CD4-positive, alpha-beta T cell treated with Interleukin-15 for 1 hour (primary cell): ENCODE results near the gene ZNF77.
"Not testable (repeated sequence)": the region's sequence is repeated elsewhere in the genome, so short reads cannot be mapped to it uniquely, and the experiment has no call there.

Experiments
- DNase-seq: peaks from one replicate; pipeline ENCODE4 v3.0.0-alpha.2; 2020

ZNF77 gene

GRCh38 chr19:2944775-2945574 lies at the start of gene ZNF77:
Gene ZNF77, minus strand, starts transcription at chr19:2944971. Its CDS starts 131 bp downstream, at chr19:2944840.
- DNase-seq, result peak; percentile 98

- no peak for DNase-seq
Observed at GRCh38 chr19:2993579-2993978, 48.8 kb upstream of the ZNF77 start.

DNA sequence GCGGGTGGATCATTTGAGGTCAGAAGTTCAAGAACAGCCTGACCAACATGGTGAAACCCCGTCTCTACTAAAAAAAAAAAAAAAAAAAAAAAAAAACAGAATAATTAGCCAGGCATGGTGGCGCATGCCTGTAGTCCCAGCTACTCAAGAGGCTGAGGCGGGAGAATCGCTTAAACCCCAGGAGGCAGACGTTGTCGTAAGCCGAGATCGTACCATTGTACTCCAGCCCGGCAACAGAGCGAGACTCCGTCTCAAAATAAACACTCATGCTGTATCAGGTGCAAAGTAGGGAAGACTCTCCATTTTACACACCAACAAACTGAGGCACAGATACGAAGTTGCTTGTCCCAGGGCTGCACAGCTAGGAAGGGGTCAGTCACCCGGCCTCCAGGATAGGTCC lies 48.2 kb upstream of the ZNF77 start:
- DNase-seq, result no peak

GRCh38 chr19:2992333-2992732 lies 47.6 kb upstream of the ZNF77 start:
- not testable (repeated sequence) for DNase-seq

DNA sequence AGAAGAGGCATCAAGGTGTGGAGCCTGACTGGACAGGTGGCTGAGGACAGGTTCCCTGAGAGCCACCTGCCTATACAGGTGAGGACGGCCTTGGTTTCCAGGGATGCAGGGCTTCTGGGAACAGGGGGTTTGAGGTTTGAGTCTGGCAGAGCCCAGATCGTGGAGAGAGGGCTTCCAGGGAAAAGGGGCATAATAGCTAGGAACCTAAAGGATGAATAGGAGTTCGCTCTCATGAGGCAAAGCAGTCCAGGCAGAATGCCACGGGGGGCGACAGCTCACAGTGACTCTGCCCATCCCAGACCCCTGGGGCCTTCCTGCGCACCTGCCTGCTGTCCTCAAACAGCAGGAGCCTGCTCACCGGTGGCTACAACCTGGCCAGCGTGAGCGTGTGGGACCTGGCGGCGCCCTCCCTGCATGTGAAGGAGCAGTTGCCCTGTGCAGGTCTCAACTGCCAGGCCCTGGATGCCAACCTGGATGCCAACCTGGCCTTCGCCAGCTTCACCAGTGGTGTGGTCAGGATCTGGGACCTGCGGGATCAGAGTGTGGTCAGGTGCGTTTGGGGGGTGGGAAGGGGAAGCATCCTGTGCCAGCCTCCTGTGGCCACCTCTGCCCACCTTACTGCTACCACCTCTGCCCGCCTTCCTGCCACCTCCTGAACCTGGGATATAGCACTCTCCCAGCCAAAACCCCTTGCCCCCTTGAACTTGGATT lies 44.6 kb upstream of the ZNF77 start:
- DNase-seq, result no peak

- no peak for DNase-seq
Observed at GRCh38 chr19:2988568-2988967, 43.8 kb upstream of the ZNF77 start.

- DNase-seq, result no peak
Observed at GRCh38 chr19:2987797-2988196, 43.0 kb upstream of the ZNF77 start.

DNA sequence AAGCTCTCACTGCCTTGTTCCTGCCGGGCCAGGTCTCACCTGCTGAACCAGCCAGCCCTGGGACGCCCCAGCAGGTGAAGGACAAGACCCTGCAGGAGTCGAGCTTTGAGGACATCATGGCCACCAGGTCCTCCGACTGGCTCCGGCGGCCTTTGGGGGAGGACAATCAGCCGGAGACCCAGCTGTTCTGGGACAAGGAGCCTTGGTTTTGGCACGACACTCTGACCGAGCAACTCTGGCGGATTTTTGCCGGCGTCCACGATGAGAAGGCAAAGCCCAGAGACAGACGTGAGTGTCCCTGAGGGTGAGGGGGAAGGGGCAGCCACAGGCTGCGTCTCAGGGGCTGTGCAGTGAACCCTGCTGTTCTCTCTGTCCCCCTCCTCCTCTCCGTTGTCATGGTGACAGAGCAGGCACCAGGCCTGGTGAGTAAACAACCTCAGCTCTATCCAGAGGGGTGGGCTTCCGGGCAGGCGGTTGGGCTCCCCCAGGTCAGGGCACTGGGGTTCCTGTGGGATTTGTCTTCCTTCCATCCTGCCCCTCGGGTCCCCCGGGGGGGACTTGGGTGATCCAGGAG lies 42.3 kb upstream of the ZNF77 start:
- DNase-seq, result no peak

GRCh38 chr19:2984215-2984528 lies 39.4 kb upstream of the ZNF77 start:
- DNase-seq, result no peak

DNA sequence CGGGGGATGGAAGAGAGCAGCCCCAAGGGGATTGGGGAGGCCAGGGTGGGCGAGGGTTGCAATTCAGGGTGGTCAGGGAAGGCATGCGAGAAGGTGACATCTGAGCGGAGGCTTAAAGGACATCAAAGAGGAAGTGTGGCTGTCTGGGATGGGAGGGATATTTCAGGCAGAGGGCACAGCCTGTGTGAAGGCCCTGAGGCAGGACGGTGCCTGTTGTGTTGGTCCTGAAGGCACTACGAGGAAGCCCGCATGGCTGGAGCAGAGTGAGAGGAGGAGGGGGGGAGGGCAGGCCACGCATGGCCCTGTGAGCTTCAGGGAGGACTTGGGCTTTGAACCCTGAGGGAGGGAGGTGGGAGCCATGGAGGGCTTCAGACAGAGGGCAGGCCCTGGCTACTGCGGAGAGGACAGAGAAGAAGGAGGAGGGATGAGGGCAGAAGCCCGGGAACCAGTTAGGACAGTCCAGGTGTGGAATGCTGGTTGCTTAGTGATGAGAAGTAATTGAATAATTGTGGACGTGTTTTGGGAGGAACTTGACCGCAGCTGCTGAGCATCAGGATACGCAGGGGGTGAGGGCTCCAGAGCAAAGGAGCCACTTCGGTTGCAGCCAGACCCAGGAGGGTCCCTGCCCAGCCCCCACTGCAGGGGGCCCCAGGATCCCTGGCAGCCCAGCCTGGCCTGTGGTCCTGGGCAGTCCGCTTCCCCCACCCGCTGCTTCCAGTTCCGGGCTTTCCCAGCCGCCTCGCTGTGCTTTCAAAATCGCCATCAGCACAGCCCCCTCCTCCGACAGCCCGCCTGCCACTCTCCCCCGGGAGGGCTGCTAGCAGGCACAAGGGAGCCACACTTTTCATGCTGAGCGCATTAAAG lies 38.8 kb upstream of the ZNF77 start:
- DNase-seq, result no peak

DNA sequence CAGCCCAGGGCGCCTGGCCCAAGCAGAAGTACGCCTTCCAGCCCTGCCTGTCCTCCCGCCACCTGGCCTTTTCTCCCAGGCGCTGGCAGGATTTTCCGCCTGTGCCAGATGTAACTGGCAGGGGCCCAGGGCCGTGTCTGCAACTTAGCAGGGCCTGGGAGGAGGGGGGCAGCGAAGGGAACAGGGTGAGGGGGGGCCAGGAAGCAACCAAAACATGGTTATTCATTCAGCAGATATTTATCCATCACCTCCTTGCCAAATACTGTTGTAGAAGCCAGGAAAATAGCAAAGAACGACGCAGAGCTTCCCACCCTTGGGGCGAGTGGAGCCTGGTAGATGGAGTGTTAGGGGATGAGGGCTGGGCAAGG lies 38.2 kb upstream of the ZNF77 start:
- no peak for DNase-seq

- DNase-seq, result no peak
Observed at GRCh38 chr19:2982561-2982960, 37.8 kb upstream of the ZNF77 start.

DNA sequence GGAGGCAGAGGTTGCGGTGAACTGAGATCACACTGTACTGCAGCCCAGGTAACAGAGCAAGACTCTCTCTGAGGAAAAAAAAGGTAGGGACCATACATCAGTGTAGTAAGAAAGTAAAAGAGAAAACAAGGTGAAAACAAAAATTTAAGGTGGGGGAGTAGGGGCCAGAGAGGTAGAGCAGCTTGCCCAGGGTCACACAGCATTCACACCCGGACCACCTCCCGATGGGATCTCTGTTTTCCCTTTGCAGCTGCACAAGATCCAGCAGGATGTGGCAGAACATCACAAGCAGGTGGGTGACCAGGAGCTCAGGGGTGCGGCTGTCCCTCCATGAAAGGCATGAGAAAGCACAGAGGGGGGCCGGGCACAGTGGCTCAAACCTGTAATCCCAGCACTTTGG lies 37.1 kb upstream of the ZNF77 start:
- no peak for DNase-seq

DNA sequence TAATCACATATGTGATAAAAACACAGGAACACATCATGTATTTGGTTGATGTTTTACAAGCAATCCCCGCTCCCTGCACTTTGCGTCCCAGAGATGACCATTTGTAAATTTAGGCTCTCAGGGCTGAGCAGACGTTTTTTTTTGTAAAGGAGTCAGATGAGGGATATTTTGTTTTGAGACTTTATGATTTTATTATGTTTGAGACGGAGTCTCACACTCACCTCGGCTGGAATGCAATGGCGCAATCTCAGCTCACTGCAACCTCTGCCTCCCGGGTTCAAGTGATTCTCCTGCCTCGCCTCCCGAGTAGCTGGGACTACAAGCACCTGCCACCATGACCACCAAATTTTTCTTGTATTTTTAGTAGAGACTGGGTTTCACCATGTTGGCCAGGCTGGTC lies 34.0 kb upstream of the ZNF77 start:
- DNase-seq, result no peak

DNA sequence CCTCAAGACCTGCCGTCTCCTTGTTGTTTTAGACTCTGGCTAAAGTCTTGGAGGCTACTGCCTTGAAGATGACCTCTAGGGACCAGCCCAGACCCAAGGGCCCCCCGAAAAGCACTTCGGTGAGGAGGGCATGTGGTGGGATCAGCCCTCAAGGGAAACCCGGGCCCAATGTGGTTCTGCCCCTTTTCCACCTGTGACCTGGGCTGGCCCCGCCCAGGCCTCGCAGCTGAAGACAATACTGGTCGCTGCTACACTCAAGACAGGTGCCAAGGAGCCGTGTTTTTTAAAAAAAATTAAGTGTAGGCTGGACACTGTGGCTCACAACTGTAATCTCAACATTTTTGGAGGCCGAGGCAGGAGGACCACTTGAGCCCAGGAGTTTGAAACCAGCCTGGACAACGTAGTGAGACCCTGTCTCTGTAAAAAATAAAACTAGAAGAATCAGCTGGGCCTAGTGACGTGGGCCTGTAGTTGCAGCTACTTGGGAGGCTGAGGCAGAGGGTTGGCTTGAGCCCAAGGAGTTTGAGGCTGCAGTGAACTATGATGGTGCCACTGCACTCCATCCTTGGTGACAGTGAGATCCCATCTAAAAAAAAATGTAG lies 33.5 kb upstream of the ZNF77 start:
- DNase-seq, result no peak

DNA sequence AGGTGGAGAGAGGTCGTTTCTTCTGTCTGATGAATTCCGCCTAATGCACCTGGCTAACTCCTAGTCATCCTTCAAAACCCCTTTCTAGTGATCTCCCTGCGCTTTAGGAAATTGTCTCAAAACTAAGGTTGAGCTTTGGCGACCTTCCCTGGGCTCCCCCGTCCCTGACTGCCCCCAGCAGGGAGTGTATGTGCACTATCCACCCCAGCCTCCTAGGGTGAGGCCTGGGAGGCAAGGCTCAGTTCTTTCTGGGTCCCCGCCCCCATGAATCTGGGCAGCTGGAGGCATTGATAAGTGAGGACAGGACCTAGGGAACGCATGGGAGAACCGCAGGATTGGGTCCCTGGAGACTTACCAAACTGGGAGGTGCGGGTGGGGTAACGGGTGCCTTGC lies 33.0 kb upstream of the ZNF77 start:
- no peak for DNase-seq

GRCh38 chr19:2977001-2977745 lies 32.4 kb upstream of the ZNF77 start, which contains the start of gene TLE6:
Gene TLE6, plus strand, starts transcription at chr19:2977564. Its CDS starts 670 bp downstream, at chr19:2978234.
- DNase-seq, result peak; percentile 97

DNA sequence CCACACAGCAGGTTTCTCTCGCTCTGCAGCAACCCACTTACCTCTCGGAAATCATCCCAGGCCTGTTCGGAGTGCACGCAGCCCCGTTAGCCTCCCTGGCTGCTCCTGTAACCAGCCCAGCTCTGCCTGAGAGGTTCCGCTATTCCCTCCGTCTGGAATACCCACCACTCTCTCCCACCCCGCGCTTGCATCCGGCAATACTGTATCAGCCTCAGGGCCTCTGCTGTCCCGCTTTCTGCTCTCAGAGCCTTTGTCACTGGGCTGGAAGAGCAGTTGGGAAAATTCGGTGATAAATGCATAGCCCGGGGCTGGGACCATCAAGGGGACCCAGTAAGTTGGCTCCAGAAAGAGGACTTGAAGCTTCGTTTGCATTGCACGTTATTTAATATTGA lies 31.8 kb upstream of the ZNF77 start:
- no peak for DNase-seq

DNA sequence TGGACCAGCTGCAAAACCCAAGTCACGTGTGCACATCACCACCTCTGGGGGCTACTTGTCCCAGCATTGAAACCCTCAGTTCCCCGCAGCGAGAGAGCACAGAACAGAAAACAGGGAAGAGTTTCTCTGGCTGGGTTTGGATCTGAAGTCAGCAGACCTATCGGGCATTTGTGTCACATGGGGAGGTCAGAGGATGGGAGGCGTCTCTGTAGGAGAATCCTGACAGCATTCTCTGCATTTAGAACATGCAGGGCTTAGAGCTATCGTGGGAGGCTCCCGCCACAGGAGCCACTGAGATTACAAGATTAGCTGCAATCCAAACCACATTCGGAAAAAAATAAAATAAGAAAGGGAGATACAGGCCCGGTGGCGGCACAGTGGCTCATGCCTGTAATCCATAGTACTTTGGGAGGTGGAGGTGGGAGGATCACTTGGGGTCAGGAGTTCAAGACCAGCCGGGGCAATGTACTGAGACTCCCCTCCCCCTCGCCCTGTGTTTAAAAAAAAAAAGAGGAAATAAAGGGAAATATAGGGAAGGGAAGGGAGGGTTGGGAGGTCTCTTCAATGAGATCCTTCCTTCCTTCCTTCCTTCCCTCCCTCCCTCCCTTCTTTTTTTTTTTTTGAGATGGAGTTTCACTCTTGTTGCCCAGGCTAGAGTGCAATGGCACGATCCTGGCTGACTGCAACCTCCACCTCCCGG lies 29.7 kb upstream of the ZNF77 start:
- DNase-seq, result no peak

DNA sequence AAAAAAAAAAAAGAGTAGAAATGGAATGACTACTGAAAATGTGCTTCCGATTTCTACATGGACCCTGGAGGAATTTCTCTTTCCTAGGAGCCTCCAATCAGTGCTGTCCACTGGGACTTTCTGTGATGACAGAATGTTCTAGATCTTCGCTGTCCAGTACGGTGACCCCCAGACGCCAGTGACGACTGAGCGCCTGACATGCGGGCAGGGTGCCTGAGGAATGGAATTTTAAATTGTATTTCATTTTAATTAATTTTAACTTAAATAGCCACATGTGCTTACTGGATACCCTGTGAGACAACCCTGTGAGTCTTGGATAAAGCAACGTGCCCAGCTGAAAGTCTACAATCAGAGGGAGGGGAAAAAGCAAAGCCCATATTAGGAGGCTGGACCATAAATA lies 28.5 kb upstream of the ZNF77 start:
- DNase-seq, result no peak

GRCh38 chr19:2970201-2970835 lies 25.5 kb upstream of the ZNF77 start:
- DNase-seq, result no peak
